ENCODE results near the gene ST14.

DNA sequence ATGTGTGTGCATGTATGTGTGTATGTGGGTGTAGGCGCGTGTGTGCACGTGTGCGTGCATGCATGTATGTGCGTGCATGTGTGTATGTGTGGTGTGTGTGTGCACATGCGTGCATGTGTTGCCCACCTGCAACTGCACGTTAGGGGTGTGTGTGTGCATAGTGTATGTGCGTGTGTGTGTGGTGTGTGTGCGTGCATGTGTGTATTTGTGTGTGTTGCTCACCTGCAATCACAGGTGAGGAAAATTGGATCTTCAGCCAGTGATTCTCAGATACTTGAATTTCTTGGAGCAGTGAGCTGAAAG lies 54.3 kb downstream of the ST14 start:
- TF ChIP-seq, protein P1, sequence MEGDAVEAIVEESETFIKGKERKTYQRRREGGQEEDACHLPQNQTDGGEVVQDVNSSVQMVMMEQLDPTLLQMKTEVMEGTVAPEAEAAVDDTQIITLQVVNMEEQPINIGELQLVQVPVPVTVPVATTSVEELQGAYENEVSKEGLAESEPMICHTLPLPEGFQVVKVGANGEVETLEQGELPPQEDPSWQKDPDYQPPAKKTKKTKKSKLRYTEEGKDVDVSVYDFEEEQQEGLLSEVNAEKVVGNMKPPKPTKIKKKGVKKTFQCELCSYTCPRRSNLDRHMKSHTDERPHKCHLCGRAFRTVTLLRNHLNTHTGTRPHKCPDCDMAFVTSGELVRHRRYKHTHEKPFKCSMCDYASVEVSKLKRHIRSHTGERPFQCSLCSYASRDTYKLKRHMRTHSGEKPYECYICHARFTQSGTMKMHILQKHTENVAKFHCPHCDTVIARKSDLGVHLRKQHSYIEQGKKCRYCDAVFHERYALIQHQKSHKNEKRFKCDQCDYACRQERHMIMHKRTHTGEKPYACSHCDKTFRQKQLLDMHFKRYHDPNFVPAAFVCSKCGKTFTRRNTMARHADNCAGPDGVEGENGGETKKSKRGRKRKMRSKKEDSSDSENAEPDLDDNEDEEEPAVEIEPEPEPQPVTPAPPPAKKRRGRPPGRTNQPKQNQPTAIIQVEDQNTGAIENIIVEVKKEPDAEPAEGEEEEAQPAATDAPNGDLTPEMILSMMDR (IDR thresholded peaks at IDR 0.05; ENCODE audit: low read length) = no peak
- TF ChIP-seq EZH2phosphoT487 (IDR thresholded peaks at IDR 0.05; ENCODE audit: low read length) = no peak
- no peak for TF ChIP-seq EZH2 (optimal IDR thresholded peaks at IDR 0.05; ENCODE audit: low read depth, low read length)

Measured in MM.1S (cell line).